ENCODE data around the gene ZNF770.
"Not testable (repeated sequence)": the region's sequence is repeated elsewhere in the genome, so short reads cannot be mapped to it uniquely, and the experiment has no call there.

Gene ZNF770

DNA sequence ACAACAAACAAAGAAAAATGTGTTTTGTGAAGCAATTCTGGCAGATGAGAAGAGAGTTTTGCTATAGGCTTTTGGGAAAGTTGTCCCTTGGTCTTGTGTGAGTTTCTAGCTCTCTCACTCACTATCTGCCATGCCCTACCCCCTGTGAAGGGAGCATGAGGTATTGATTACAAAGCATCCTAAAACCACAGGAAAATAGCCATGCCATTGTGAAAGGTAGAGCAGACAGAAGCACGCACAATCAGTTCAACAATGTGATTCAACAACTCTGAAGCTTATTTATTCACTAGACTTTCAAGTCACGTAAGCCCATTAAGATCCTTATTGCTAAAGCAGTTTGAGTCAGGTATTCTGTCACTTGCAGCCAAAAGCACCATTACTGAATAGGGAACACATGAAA, 12.0 kb downstream of the ZNF770 start:
- no peaks in the 10 kb centered on the region for H3K27me3 ChIP-seq (ENCODE audit: control insufficient read depth, insufficient read depth, low read length)
- H3K4me3 ChIP-seq (ENCODE audit: low read depth, low read length) = no peak overlapping the region
- H3K27ac ChIP-seq (ENCODE audit: low read depth, low read length) = no peak overlapping the region
- H3K9me3 ChIP-seq (ENCODE audit: control insufficient read depth, insufficient read depth, low read length) = no peaks in the 10 kb centered on the region
- H3K36me3 ChIP-seq (ENCODE audit: control insufficient read depth, insufficient read depth, low read length) = peaks cover 23% of the 10 kb centered on the region; the same call in 1 of the 2 replicates
- H3K4me1 ChIP-seq (ENCODE audit: control insufficient read depth, insufficient read depth, low read length) = peaks cover 6% of the 10 kb centered on the region
- H3K9ac ChIP-seq (ENCODE audit: low read depth, low read length) = no peak overlapping the region

DNA sequence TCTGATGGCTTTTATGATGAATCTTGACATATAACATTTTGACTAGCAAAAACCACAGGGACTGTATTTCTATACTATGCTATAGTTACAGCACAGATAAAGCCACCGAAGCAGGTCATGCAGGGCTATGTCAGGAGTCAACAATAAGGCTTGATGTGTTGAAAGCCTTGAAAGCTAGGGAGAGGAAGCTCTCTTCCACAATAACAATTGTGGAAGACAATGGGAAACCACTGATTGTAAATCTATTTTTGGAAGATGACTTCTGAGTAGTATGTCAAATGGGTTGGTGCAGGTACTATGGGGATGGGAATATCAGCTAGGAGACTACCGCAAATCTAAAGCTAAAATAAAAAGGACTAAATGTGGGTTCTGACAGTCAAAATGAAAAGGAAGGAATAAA, 14.6 kb downstream of the ZNF770 start:
- Histone ChIP-seq H3K4me3 (ENCODE audit: low read depth, low read length) (no peak overlapping the region), H3K9ac (ENCODE audit: low read depth, low read length) (no peak overlapping the region), H3K27me3 (ENCODE audit: control insufficient read depth, insufficient read depth, low read length) (no peaks in the 10 kb centered on the region), H3K27ac (ENCODE audit: low read depth, low read length) (no peak overlapping the region), H3K9me3 (ENCODE audit: control insufficient read depth, insufficient read depth, low read length) (no peaks in the 10 kb centered on the region), H3K36me3 (ENCODE audit: control insufficient read depth, insufficient read depth, low read length) (peaks cover 6% of the 10 kb centered on the region; the same call in 1 of the 2 replicates), H3K4me1 (ENCODE audit: control insufficient read depth, insufficient read depth, low read length) (peaks cover 8% of the 10 kb centered on the region)

DNA sequence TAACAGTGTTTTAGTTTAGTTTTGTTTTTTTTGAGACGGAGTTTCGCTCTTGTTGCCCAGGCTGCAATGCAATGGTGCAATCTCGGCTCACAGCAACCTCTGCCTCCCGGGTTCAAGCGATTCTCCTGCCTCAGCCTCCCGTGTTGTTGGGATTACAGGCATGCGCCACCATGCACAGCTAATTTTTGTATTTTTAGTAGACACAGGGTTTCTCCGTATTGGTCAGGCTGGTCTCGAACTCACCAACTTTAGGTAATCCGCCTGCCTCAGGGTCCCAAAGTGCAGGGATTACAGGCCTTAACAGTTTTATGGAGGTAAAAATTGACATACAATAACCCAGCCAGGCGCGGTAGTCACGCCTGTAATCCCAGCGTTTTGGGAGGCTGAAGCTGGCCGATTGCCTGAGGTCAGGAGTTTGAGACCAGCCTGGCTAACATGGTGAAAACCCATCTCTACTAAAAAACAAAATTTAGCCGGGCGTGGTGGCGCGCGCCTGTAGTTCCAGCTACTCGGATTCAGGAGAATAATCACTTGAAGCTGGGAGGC, 17.9 kb downstream of the ZNF770 start:
- H3K9me3 ChIP-seq (ENCODE audit: control insufficient read depth, insufficient read depth, low read length); H3K27me3 ChIP-seq (ENCODE audit: control insufficient read depth, insufficient read depth, low read length); H3K4me1 ChIP-seq (ENCODE audit: control insufficient read depth, insufficient read depth, low read length); H3K27ac ChIP-seq (ENCODE audit: low read depth, low read length); H3K9ac ChIP-seq (ENCODE audit: low read depth, low read length): not testable (repeated sequence)
- H3K4me3 ChIP-seq (ENCODE audit: low read depth, low read length) = peak overlapping the region; percentile 89
- peaks cover 11% of the 10 kb centered on the region for H3K36me3 ChIP-seq (ENCODE audit: control insufficient read depth, insufficient read depth, low read length)

DNA sequence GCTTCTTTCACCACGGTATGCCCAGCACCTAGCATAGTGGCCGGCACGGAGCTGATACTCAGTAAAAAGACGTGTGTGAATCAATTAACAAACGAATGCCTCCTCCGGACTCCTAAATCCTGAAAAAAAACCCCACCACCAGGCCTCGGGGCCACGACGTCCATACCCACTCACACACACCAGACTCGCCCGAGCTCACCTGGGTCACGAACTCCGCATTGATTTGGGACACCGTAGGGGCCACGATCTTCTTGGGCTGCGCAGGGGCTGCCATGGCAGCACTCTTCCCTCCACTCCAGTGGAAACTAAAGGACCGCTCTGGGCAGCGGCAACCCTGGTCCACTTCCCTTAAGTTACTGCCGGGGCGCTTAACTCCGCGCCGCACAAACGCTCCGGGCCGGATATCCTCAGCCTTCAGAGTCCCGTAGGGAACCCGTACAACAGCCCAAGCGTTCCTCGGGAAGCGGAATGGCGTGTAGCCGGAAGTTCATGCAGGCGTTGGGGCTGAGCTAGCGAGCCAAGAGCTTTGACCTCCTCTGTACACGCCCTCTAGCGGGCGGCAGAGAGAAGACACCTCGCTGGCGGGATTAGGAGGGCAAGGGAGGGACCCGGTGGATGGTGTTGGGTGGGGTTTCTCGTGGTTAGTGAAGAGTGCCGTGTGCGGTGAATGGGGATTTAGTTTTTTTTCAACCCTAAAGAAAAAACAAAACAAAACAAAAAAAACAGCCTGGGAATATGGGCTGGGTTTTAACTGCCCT, 18.6 kb downstream of the ZNF770 start, which contains the start of gene AQR:
Gene AQR, minus strand, starts transcription at position 403 of the 758 bp plus-strand sequence. Its CDS starts 129 bp downstream, at position 274.
- Histone ChIP-seq H3K36me3 (ENCODE audit: control insufficient read depth, insufficient read depth, low read length) (peaks cover 16% of the 10 kb centered on the region), H3K9ac (ENCODE audit: low read depth, low read length) (peak within 1 kb of the TSS; percentile 81), H3K4me3 (ENCODE audit: low read depth, low read length) (peak within 1 kb of the TSS; percentile 89), H3K4me1 (ENCODE audit: control insufficient read depth, insufficient read depth, low read length) (peaks cover 5% of the 10 kb centered on the region; the same call in 1 of the 2 replicates), H3K27ac (ENCODE audit: low read depth, low read length) (peak within 1 kb of the TSS; percentile 70), H3K27me3 (ENCODE audit: control insufficient read depth, insufficient read depth, low read length) (no peaks in the 10 kb centered on the region), H3K9me3 (ENCODE audit: control insufficient read depth, insufficient read depth, low read length) (no peaks in the 10 kb centered on the region)

DNA sequence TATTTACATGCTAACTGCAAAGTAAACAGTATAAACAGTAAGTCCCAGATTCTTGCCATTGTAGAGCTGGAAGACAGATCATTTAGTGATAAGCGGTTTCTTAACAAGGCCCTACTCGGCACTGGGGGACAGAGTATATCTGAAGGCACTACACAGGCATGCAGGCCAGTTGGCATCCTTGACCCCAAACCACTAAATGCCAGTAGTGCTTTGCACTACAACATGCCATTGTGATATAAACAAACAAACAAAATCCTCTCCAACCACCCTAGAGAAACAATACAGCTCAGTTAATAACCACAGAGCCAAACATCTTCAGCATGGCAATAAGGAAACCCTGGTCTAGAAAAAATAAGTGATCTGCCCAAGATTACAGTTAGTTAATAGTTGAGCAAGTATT, 23.8 kb downstream of the ZNF770 start:
- Histone ChIP-seq H3K9me3 (ENCODE audit: control insufficient read depth, insufficient read depth, low read length) (no peaks in the 10 kb centered on the region), H3K4me3 (ENCODE audit: low read depth, low read length) (no peak overlapping the region), H3K27me3 (ENCODE audit: control insufficient read depth, insufficient read depth, low read length) (no peaks in the 10 kb centered on the region), H3K36me3 (ENCODE audit: control insufficient read depth, insufficient read depth, low read length) (peaks cover 59% of the 10 kb centered on the region), H3K27ac (ENCODE audit: low read depth, low read length) (no peak overlapping the region), H3K4me1 (ENCODE audit: control insufficient read depth, insufficient read depth, low read length) (peaks cover 5% of the 10 kb centered on the region; the same call in 1 of the 2 replicates), H3K9ac (ENCODE audit: low read depth, low read length) (no peak overlapping the region)

DNA sequence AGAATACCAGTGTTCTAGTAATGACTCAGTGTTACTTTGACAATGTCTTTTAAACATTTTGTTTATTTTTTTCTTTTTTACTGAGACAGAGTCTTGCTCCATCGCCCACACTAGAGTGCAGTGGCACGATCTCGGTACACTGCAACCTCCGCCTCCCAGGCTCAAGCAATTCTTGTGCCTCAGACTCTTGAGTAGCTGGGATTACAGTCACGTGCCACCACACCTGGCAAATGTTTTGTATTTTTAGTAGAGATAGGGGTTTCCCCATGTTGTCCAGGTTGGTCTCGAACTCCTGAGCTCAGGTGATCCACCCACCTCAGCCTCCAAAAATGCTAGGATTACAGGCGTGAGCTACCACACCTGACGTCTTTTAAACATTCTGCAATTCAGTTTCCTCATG, 34.2 kb downstream of the ZNF770 start:
- H3K27ac ChIP-seq (ENCODE audit: low read depth, low read length) = no peak overlapping the region
- no peak overlapping the region for H3K9ac ChIP-seq (ENCODE audit: low read depth, low read length)
- H3K36me3 ChIP-seq (ENCODE audit: control insufficient read depth, insufficient read depth, low read length) = peaks cover 59% of the 10 kb centered on the region
- no peaks in the 10 kb centered on the region for H3K9me3 ChIP-seq (ENCODE audit: control insufficient read depth, insufficient read depth, low read length)
- H3K4me3 ChIP-seq (ENCODE audit: low read depth, low read length) = no peak overlapping the region
- H3K4me1 ChIP-seq (ENCODE audit: control insufficient read depth, insufficient read depth, low read length) = no peaks in the 10 kb centered on the region
- H3K27me3 ChIP-seq (ENCODE audit: control insufficient read depth, insufficient read depth, low read length) = no peaks in the 10 kb centered on the region

DNA sequence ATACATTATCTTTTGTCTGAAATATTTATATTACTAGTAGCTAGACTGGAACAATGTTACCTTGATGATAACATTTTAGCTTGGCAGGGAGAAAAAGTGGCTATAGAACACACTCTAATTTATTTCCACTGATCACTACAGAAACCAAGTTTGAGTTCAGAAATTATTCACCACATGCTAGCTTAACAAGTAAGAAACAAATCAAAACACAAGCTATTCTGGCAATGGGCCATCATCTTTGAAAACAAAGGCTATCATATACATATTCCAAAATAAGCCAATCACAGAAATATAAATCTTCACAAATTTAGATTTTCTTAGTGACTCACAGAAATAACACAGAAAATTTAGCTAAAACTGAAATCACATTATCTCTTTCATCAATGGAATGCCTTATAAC, 35.6 kb downstream of the ZNF770 start:
- H3K4me1 ChIP-seq (ENCODE audit: control insufficient read depth, insufficient read depth, low read length) = no peaks in the 10 kb centered on the region
- no peak overlapping the region for H3K27ac ChIP-seq (ENCODE audit: low read depth, low read length)
- no peaks in the 10 kb centered on the region for H3K27me3 ChIP-seq (ENCODE audit: control insufficient read depth, insufficient read depth, low read length)
- no peak overlapping the region for H3K4me3 ChIP-seq (ENCODE audit: low read depth, low read length)
- peaks cover 62% of the 10 kb centered on the region for H3K36me3 ChIP-seq (ENCODE audit: control insufficient read depth, insufficient read depth, low read length)
- H3K9ac ChIP-seq (ENCODE audit: low read depth, low read length) = no peak overlapping the region
- H3K9me3 ChIP-seq (ENCODE audit: control insufficient read depth, insufficient read depth, low read length) = no peaks in the 10 kb centered on the region

DNA sequence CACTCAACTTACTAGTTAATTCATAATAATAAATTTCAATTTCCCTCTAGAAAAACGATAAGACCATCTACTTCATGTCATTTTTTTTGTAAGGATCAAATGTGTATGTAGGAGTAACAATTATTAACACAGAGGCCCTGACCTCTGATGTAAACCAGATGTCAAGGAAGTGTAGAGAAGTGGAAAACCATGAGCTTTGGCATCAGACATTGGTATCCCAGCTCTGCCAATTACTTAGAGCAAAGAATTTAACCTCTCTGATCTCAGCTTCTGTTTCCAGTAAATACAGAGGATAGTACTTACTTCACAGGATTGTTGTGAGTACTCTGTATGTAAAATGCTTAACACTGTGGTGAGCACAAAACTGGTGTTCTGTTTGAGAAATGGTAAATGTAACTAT, 36.1 kb downstream of the ZNF770 start:
- peaks cover 63% of the 10 kb centered on the region for H3K36me3 ChIP-seq (ENCODE audit: control insufficient read depth, insufficient read depth, low read length)
- no peak overlapping the region for H3K9ac ChIP-seq (ENCODE audit: low read depth, low read length)
- no peaks in the 10 kb centered on the region for H3K27me3 ChIP-seq (ENCODE audit: control insufficient read depth, insufficient read depth, low read length)
- H3K4me3 ChIP-seq (ENCODE audit: low read depth, low read length) = no peak overlapping the region
- no peaks in the 10 kb centered on the region for H3K4me1 ChIP-seq (ENCODE audit: control insufficient read depth, insufficient read depth, low read length)
- no peak overlapping the region for H3K27ac ChIP-seq (ENCODE audit: low read depth, low read length)
- no peaks in the 10 kb centered on the region for H3K9me3 ChIP-seq (ENCODE audit: control insufficient read depth, insufficient read depth, low read length)

DNA sequence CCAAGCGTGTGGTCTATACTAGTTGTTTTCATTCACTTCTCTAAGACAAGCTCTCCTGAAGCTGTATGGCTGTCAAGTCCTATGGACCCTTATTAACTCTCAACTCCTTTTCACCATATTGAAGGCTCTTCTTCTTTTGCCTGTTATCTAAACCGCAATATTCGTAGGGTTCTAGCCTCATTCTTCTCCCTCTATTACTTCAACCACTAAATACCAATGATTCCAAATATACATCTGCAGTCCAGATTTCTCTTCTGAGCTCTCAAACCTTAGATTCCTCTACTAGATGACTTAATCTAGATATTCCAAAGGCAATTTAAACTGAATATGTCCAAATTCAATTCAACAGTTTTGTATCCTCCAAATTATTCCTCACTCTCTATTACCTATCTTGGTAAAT, 43.2 kb downstream of the ZNF770 start:
- no peaks in the 10 kb centered on the region for H3K27me3 ChIP-seq (ENCODE audit: control insufficient read depth, insufficient read depth, low read length)
- no peaks in the 10 kb centered on the region for H3K9me3 ChIP-seq (ENCODE audit: control insufficient read depth, insufficient read depth, low read length)
- H3K9ac ChIP-seq (ENCODE audit: low read depth, low read length) = no peak overlapping the region
- peaks cover 68% of the 10 kb centered on the region for H3K36me3 ChIP-seq (ENCODE audit: control insufficient read depth, insufficient read depth, low read length)
- H3K27ac ChIP-seq (ENCODE audit: low read depth, low read length) = no peak overlapping the region
- no peaks in the 10 kb centered on the region for H3K4me1 ChIP-seq (ENCODE audit: control insufficient read depth, insufficient read depth, low read length)
- H3K4me3 ChIP-seq (ENCODE audit: low read depth, low read length) = no peak overlapping the region

DNA sequence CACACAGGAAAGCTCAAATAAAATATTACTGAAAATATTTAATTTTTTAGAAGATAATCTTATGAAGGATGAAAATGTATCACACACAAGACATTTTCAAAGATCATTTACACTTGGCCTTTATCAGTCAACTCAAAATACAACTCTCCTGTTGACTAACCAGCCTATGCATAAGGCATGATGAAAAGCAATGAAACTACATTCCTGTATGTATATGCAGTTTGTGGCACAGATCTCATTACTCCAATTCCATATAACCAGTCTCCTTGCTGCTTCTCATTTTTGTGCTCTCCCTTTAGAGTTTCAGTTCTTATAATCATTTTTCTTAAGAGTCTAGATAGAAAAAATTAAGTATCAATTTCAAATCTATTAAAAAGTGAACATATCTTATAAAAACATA, 44.4 kb downstream of the ZNF770 start:
- Histone ChIP-seq H3K9me3 (ENCODE audit: control insufficient read depth, insufficient read depth, low read length) (no peaks in the 10 kb centered on the region), H3K36me3 (ENCODE audit: control insufficient read depth, insufficient read depth, low read length) (peaks cover 80% of the 10 kb centered on the region), H3K27ac (ENCODE audit: low read depth, low read length) (no peak overlapping the region), H3K9ac (ENCODE audit: low read depth, low read length) (no peak overlapping the region), H3K4me1 (ENCODE audit: control insufficient read depth, insufficient read depth, low read length) (no peaks in the 10 kb centered on the region), H3K27me3 (ENCODE audit: control insufficient read depth, insufficient read depth, low read length) (no peaks in the 10 kb centered on the region), H3K4me3 (ENCODE audit: low read depth, low read length) (no peak overlapping the region)

DNA sequence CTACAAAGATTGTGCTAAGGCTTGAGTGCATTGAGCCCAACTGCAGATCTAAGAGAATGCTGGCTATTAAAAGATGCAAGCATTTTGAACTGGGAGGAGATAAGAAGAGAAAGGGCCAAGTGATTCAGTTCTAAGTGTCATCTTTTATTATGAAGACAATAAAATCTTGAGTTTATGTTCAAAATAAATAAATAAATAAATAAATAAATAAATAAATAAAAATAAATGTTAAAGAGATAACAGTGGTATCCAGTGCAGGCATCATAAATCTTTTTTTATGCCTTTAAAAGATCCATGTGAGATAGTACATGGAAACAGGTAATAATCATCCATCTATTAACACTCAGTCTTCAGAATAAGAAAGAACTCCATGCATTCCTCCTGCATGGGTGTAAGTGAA, 44.8 kb downstream of the ZNF770 start:
- not testable (repeated sequence) for H3K9me3 ChIP-seq (ENCODE audit: control insufficient read depth, insufficient read depth, low read length); H3K4me1 ChIP-seq (ENCODE audit: control insufficient read depth, insufficient read depth, low read length); H3K9ac ChIP-seq (ENCODE audit: low read depth, low read length); H3K27me3 ChIP-seq (ENCODE audit: control insufficient read depth, insufficient read depth, low read length); H3K4me3 ChIP-seq (ENCODE audit: low read depth, low read length); H3K27ac ChIP-seq (ENCODE audit: low read depth, low read length)
- H3K36me3 ChIP-seq (ENCODE audit: control insufficient read depth, insufficient read depth, low read length) = peaks cover 82% of the 10 kb centered on the region
